NCI-H1092 (cell line): ENCODE measurements around the gene GGACT.
A peak's percentile ranks its signal among the peaks of the same experiment; 100 is the strongest.

Source experiments
- DNase-seq: peaks from one replicate; lab custom pipeline; 2025; lab: John Stamatoyannopoulos, UW

Gene GGACT

DNA sequence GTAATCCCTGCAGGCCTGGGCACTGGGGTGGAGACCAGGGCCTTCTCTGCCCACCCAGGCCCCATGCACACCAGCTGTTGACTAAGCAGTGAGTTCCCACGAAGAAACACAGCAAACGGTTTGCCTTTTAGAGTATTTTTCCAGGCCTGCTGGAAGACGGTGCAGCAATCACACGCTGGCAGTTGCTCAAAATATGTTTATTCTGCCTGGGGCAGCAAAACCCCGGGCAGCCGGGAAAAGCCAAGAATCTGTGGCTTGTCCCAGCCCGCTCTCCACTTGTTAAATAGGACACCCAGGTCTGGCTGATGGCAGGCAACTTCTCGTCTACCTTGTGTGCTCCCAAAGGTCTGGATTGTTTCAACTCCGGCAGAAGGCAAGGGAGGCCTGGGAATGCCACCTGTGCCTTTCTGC, 40.8 kb downstream of the GGACT start:
- no peak for DNase-seq

DNA sequence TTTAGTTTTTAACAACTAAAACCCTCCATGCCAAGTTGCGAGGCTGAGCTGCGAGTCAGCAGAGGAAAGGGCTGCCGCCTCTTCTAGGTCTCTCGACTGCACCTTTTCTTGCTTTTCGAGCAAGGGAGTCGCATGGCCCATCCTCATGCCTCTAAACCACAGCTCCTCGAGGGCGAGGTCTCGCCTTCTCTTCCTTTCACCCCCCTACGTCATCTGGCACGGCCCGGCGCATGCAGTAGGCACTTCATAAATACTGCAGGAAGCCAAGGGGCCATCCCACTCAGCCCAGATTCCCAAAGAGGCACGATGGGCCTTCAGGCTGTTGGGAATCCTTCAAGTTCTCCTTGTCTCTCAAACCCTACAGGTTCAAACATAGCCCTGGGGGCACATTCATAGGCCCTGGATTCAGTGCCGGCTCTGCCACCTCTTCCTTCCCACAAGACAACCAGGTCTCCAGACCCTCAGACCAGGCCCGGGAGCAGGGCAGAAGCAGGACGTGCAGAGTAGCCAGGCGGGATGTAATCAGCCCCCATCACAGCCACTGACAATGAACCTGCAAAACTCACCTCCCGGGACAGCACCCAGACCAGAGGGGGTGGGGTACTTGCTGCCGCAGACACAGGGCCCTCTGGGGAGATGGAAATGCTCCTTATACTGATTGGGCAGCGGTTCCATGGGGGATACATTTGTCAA, 41.7 kb downstream of the GGACT start:
- no peak for DNase-seq

DNA sequence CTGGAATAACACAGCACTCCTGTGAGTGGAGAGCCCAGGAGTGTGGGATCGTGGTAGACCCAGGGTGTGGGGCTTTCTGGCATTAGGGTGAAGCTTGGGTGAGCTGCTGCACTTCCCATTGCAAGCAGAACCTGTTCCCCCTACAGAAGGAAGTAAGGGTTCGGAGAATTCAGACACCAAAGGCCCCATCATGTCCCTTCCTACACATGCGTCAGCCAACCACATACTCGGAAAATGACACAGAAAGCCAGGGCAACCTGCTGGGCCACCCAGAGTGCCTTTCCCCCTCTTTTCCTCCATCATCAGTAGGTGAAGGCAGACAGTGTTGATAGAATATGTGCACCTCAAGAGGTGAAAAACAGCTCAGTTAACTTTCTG, 42.9 kb downstream of the GGACT start:
- DNase-seq: no peak

DNA sequence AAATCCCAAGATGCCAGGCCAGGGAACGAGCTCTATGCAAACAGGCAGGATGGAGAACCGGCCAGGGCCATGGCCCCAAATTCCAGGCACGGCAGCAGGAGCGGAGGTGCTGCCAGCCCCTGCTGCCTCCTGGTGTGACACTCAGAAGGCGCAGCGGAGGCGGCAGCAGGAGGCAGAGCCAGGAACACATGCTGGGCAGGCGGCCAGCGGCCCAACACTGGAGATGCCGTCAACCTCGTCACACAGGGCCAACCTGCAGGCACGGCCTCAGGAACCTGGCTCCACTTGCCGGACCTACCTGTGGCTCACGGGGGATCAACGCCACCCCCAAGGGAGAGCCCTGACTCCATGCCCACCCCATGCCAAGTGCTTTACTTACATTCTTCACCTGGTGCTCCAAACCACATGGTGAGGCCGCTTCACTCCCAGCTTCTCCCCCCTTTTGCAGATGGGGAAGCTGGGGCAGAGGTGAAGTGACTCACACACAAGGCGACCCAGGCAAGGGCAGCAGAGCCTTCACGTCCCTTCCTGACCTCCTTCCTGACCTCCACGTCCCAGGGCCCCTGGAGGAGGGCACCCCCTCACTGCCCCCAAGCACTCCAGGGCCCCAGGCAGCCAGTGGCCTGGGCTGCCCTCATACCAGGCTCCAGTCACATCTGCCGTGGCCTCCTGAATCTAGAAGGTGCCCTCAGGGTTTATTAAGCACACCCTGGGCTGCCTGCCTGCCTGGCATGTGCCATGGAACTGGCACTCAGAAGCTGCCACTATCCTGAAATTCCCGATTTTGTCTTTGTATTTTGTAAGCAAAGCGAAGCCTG, 43.5 kb downstream of the GGACT start:
- peak; percentile 73 for DNase-seq

DNA sequence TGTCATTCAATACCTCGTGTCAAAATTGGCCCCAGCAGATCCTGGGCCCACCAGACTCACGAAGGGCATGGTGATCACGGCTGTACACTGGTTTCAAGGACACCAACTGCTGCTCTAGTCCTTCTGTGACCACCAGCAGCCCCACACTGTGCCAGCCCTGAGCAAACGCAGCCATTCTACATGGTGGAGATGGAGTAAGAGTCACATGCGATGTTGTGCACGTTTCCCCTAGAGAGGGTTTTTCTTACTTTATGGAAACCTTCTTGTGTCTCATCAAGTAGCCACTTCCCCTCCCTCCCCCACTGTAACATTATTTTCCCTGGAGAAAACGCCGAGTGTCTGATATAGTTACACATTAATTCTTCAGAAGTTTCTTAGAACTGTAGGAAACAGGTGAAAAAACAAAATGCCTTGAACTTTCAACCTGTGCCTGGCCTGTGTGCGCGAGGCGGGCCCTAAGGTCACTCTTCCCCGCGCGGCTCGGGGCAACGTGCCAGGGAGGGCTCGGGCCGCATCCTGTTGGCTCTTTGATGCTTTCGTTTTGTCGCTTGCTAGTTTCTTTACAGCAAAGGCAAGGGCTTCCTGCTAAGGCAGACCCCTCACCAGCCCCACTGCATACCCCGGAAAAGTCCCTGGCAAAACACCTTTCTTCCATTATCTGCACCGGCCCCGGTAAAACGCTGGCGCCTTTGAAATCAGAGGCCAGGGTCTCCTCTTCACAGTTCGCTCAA, 44.6 kb downstream of the GGACT start:
- DNase-seq: no peak

DNA sequence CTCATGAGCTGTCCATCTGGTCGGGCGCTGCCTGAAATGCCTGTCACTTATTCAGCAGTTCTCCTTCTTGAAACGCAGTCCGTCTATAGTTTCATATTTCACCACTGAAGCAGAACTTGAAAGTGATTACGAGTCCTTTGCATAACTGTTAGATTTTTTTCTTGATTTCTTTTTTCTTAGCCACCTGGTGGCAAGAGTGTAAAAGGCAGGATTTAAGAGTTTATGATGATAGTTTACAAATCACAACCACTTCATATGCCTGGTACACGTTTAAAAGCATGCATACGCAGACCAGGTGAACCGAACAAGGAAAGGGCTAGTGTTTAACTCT, 45.8 kb downstream of the GGACT start:
- DNase-seq: no peak

DNA sequence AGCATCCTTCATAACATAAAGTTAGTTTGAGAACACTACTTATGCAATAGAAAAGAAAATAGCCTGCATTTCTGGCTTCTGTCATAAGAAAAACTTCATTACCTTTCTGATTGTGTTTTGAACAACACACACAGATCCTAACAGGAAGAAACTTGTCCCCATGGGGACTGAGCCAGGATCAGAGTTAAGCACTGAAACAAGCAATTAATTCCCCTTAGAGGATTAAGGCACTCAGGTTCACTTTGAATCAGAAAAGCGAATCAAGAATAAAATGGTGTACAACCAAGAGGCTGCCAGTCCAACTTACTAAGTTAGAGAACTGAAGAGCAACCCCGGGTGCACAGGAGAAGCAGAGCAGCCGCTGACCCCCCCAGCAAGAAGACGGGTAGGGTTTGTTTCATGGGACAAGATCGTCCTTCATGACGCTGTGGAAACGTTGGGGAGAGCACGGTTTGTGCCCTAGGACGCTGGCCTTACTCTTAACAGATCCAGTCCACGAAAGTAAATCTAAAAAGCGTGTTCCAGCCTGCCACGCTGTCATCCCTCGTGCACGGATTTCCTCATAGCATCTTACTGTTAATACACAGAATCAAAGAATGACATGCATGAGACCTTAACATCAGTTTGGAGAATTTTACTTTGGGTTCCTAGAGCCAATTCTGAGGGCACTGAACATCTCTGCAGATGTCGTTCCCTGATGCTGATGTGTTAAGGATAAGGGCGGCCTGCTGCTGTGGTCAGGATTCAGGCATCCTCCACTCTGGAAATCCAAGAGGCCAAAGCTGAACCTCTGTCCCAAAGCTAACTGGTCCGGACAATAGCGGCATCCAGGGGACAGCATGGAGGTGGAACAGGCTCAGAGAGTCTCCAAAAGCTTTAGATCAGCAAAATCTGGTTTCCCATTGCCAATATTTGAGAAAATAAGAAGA, 46.4 kb downstream of the GGACT start:
- DNase-seq: no peak

DNA sequence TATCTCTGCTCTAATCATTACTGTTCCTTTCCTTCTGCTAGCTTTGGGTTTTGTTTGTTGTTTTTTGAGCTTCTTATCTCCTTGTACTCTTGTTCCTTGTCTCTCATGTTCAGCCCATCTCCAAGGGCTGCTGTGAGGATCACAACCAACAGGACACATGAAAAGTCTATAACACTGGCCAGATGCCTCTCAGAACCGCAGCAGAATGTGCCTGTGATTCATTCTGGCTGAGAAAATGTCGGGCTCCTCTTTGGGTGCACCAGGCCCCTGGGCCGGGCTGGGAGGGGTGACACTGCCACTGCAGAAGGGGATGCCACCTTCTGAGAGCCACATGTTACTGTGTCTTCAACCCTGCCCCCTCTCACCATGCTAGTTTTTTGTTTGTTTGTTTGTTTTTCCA, 48.0 kb downstream of the GGACT start:
- no peak for DNase-seq

DNA sequence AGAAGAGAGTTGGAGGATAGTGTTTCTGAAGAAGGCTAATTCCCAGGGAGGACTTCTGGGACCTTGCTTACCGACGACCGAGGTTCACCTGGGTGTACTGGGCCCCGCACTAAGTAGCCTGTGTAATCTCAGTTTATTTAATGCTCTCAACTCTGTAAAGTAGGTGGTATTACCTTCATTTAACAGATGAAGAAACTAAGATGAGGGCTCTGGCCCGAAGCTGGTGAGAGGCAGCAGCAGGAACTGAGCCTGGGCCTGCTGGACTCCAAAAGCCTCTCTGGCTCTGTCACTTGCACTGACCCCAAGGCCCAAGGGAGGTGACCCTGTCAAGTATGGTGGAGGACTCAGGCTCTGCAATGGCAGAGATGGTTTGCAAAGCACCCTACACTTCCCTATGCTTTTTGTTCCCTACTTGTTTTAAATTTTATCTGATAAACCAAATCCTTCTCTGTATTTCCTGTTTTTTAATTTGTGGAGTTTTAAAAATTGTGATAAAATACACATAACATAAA, 50.6 kb downstream of the GGACT start:
- no peak for DNase-seq

DNA sequence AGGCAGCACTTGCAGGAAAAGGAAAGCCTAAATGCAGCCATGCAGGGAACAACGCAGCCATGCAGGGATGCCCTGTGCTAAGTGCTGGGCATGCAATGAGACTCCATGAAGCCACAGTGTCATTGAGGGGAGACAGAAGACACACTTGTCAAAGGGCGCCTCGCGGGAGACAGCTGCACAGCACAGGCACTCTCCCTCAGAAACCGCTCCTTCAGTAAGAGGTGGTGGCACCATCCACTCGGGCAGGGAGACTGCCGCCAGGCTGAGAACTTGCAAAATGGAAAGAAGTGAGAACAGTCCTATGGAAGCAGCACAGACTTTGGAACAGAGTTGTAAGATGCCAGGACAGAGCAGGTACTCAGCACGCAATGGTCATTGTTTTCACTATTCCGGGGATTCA, 51.1 kb downstream of the GGACT start:
- DNase-seq: no peak

DNA sequence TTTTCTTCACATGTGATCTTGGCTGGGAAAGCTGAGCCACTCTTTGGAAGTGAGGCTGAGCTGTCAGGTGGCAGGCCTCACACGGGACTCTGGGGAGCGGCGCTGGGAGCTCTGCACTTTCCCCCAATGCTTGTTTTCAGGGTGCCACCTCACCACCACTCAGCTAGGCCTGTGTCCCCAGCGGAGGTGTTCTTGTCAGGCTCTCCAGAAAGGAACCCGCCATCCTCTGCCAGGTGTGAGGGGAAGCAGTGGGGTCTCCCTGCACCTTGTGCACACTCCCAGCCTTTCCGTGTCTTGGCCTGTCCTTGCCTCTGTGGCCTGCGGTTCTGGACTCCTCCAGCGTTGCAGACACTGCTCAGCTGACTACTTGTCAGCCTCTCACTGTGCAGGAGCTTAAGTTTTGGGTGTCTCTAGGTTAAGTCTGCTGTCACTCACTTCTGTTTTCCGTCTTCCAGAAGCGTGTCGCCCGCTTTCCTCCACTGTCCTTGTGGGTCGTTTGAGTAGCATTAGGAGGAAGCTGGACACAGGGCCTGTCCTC, 51.9 kb downstream of the GGACT start:
- no peak for DNase-seq

DNA sequence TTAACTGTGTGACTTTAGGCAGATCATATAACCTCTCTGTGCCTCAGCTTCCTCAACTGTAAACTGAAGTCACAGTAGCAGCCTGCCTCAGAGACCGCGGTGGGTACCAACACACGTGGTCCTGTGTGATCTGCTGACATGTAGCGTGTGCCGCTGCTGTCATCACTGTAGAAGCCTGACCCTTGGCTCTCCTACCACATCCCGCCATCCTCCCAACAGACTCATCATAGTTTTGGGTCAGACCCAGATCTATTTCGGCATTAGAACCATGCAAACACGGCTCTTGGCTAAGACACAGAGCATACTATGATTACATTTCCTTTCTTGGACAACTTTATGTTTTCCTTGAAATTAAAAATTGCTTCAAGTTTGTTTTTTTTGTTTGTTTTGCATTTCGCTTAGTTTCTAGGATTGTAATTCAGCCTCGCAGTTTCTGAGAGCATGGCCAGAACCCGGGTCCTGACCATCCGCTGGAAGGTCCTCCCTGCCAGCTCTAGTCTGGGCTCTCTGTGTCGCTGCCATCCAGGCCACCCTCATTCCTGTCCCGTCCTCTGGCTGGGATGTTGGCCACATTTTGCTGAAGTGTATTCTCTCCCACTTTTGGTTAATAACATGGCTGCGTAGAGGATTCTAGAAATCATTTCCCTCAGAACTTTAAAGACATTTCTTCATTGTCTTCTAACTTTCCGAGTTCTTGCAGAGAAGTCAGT, 53.0 kb downstream of the GGACT start:
- no peak for DNase-seq

DNA sequence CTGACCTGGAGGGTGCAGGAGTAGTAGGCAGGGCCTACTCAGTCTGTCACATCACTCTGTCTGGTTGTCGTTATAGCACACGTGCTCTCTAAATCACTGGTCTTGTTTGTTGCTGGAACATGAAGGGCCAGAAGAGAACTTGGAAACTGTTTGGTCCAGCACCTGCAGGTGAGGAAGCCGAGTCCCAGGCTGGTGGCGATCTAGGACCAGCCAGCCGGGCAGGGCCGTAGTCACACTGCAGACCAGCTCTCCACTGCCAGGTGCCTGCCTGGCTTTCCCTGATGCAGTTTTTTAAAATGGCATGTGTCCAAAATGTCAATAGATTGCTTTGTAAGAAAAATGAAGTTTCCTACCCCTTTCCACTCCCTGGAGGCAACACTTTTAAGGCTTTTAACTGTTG, 53.7 kb downstream of the GGACT start:
- no peak for DNase-seq

DNA sequence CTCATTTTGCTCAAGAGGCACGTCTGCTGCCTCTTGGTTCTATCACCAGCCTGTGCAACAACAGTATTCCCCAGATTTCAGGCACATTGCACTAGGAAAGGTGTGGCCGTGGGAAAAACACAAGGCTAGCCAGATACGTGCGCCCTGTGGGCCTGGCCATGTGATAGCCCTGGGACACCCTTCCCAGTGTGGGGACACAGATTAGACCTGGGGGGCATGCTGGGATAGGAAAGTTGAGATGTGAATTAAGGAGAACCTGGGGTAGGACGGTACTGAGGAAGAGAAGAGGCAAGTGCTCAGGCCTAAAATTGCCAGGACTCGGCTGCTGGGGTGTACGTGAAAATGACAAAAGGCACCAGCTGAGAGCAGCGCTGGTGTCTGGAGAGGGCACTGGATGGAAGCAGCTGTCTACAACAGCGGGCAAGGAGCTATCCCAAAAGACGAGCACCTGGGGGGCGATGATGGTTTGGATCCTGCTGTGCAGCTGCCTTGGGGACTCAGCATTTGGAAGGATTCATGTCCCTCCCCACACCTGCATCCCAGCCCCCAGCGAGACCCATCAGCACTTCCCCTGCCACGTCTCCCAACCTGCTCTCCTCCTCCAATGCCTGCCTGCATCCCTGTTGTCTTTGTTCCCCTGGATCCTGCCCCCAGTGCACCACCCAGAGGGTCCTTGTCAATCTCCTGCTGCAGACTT, 54.3 kb downstream of the GGACT start:
- no peak for DNase-seq

DNA sequence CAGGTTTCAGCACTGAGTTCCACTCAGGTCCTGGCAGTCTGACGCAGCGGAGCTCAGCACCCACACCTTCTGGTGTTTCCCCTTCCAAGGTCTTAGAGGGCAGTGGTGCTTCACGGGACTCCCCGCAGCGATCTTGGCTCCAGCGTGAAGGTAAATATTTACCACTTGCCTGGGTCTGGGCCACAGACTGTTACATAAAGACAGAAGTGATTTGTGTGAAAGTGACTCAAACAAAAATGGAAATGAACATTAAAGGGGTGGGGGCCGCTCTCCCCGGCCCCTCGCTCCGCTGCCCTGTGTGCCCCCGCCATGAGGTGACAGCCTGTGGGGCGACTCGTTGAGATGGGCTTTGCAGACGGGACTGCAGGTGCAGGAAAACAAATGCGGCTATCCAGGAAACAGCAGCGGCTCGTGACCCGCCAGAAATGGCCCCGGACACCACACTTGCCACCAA, 55.0 kb downstream of the GGACT start:
- DNase-seq: peak; percentile 92

DNA sequence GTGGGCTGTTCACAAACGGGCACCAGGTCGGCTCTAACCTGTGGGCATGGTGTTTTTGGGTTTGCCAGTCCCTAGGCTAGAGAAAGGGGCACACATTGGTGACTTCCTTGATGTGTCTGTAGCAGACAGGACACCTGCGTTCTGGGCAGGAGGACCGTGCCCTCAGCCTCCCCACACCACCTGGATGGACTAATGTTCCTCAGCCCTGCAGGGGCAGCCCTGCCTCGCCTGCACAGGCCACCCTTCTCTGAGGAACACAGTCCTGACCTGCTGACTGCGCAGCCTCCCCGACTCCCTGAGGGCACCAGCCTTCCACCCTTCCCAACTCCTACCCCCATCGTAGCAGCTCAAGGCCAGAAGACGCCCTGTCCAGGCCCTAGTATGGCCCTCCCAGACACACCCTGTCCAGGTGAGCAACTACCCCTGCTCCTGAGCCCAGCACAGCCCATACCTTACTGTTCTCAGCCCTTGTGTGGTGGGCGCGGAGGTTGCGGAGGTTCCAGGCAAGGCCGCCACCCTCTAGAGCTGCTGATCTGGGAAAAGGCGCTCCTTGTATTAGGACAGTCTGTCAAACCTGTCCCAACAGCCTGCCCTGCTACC, 55.7 kb downstream of the GGACT start:
- DNase-seq: no peak

DNA sequence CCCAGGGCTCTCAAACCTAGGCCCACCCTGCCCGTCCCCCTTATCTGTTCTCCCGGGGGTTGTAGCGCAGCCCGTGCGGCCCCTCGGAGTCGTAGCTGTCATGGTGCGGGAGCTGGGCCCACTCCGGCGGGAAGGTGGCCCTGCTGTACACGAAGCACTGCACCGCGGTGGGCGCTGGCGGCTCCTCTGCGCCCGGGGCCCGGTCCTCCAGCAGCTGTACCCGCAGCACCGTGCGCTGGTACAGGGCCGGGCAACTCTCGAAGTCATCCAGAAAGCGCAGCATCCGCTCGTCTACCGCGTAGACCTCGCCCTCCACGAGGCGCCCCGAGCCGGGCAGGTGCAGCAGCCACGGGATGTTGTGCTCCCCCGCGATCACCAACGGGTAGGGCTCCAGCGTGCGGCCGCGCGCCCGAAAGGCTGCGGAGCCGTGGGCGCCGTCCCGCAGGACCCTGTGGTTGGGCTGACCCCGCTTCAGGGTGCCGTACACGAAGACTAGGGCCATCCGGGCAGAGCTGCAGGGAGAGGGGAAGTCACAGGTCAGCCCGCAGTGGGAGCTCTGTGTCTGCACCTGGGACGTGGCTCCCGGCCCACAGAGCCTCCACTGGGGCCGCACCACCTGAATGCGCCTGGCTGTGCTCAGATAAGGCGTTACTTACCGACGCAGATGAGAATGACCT, 56.4 kb downstream of the GGACT start:
- no peak for DNase-seq

DNA sequence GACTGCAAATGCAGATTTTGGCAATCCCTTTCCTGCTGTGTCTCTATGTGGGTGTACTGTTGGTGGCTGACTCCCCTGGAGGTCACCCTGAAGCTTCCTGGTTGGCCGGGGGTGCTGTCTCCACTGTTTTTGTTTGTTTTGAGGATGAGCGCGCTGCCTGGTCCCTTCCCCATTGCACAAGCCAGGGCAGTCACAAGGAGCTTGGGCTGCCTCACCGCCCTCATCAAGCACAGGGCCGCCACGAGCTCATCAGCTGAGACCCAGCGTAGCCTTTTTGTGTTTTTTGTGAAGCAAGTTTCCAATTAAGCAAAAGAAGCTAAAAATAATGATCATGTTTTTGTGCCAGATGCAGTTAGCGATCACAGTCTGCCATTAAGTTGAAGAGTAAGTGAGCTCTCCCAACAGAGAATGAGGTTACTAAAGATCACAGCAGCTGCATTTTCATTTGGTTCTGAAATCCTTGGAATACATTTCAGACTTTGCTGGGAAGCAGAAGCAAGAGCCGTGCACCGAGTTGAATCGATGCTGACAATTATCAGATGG, 57.8 kb downstream of the GGACT start:
- DNase-seq: peak; percentile 60
